G401.6 (cell line): ENCODE data around the gene CCSER1.
"Not testable (repeated sequence)": the region's sequence is repeated elsewhere in the genome, so short reads cannot be mapped to it uniquely, and the experiment has no call there.

Experiments
- FAIRE-seq: peaks from 2 replicates; lab custom pipeline; 2012; peaks lifted over from hg19 to GRCh38; lab: Jason Lieb, UNC

The CCSER1 gene

GRCh38 chr4:90445380-90445779, 318.2 kb downstream of the CCSER1 start:
- no peak for FAIRE-seq

- no peak for FAIRE-seq
These were observed 322.4 kb downstream of the CCSER1 start for GRCh38 chr4:90449626-90450025.

DNA sequence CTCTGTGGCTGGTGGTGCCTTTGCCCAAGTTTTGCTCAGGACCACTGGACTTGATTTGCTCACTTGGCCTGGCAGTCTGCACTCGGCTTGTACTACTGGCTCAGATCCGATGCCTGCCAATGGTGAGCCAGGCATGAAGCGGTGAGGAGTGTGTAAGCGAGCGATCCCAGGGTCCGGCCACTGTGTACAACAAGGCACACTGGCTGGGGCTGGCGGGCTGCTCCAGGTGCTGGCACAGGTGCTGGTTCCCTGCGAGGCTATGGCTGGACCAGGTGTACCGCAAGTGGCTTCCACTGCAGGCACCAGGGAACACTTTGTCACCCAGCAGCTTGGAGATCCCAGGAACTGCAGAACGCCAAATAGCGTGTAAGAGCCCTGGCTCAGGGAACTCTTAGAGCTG, 329.7 kb downstream of the CCSER1 start:
- FAIRE-seq, result no peak

GRCh38 chr4:90457817-90458216, 330.6 kb downstream of the CCSER1 start:
- FAIRE-seq, result no peak

DNA sequence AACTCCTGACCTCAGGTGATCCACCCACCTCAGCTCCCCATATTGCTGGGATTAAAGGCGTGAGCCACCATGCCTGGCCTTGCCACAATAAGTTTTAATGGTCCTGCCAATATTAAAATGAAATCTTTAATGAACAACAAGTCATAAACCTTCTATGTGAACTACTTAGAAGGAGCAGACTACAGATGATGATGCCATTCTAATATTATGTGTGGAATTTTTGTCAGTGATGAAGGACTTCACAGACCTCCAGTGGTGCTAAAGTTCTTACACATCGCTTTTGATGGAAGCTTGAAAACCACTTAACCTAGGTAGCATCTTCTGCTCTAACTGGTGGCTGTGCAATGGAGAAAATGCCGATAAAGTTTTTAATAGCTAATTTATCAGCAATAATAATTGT, 331.4 kb downstream of the CCSER1 start:
- FAIRE-seq, result no peak

DNA sequence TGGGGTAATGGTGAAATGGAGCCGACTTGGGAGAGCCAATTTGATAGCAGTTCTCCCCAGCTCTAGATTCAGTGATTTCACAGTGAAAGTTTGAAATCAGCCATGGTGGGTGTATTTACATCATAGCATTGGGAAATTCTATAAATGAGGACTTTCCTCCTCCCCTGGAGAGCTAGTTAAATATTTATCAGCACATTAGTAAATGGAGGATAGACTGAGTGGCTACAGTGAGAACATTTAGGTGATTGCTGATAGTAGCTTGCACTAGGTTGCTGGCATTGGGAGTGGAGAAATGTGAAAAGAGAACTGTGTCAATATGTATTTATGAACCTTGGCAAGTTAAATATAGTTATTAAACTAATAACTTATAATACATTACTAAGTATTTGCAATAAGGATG, 347.3 kb downstream of the CCSER1 start:
- no peak for FAIRE-seq

GRCh38 chr4:90476019-90476418, 348.8 kb downstream of the CCSER1 start:
- no peak for FAIRE-seq

DNA sequence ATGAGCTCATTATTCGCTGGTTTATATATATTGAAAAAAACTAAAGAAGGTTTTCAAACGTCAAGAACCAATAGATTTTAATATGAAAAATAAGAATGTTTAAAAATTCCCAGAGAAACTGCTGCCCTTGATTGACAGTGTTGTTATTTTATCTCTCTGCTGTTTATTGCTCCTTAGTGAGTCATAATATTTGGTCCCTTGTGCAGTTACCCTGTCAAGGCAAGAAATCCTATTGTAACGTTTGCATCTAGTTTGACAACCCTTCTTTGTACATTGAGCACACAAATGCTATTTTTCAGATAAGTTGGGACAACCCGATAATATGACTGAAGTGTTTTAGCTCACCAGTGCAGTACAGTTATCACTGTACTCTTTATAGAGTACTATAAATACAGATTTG, 349.4 kb downstream of the CCSER1 start:
- no peak for FAIRE-seq

GRCh38 chr4:90484894-90485293, 357.7 kb downstream of the CCSER1 start:
- not testable (repeated sequence) for FAIRE-seq

DNA sequence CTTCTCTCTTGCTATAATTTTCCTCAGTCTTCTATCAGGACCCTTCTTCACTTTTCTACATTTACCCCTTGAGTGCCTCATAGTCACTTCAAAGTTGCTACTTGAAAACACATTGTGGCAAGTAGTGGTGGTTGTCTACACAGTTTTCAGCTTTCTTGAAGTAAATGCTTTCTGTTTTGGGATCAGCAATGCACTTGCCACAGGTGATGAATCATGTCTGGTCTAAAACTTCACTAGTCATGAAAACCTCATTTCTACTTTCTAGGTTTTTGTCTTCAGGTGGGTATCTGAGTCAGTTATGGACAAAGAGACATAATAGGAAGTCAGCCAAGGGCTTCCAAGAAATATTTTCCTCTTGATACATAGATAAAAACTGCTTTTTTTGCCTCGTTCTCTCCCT, 359.2 kb downstream of the CCSER1 start:
- no peak for FAIRE-seq

DNA sequence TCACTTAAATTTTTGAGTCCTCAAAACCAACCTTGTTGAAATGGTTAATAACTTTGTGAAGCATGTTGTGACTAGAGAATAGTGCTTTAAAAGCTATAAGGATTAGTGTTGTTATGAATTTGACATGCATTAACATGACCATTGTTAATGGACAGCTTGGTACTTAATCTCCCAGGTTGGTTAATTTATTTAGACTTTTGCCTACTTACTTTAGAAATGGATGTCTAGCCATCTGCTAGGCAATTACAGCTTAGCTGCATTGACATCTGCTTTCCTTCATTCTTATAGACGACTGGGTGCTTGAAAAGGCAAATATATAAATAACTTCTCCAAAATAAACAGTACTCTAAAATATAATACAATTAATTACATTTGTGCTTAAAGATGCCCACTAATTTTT, 368.0 kb downstream of the CCSER1 start:
- no peak for FAIRE-seq

DNA sequence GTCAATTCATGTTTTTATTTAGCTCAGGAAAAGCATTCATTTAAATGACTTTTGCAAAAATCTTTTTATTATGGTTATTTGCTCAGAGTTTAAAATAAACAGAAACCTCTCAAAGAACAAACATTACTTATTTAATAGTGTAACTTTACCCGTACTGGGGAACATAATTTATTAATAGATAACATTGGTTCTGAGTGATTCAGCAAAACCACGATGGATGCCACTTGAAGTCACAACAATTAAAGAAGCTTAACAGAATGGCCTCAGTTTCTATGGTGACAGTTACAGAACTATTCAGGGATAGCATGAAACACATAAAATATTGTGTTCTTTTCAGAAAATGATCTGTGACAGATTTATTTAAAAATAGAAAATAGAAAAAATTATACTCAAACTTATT, 368.7 kb downstream of the CCSER1 start:
- no peak for FAIRE-seq

DNA sequence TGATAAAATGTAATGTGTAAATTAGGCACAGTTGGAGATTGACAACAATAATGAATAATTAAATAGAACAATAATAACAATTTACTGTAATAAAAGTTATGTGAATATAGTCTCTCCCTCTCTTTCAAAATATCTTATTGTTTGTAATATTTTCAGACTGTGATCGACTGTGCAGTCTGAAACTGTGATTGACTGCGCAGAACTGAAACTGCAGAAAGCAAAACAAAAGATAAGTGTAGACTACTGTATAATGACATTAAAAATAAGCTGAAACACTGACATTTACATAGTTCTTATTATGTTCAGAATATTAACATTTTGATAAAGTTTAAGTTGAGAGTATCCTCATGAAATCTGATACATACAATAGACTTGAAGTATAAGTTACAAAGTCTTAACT, 371.0 kb downstream of the CCSER1 start:
- no peak for FAIRE-seq

DNA sequence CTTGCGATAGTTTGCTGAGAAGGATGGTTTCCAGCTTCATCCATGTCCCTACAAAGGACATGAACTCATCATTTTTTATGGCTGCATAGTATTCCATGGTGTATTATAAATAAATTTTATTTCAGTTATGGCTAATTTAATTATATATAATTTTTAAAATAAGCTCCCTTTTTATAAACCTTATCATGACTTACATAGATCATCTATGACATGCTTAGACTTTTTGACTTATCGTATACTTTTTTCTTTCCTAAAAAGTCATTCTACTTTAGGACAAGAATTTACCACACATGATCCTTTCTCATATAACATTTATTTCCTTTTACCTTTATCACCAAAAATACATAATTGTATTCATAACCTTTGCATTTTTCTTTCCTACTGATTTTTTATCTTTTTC, 376.5 kb downstream of the CCSER1 start:
- peak; percentile 6 for FAIRE-seq

GRCh38 chr4:90515191-90515590, 388.0 kb downstream of the CCSER1 start:
- no peak for FAIRE-seq

DNA sequence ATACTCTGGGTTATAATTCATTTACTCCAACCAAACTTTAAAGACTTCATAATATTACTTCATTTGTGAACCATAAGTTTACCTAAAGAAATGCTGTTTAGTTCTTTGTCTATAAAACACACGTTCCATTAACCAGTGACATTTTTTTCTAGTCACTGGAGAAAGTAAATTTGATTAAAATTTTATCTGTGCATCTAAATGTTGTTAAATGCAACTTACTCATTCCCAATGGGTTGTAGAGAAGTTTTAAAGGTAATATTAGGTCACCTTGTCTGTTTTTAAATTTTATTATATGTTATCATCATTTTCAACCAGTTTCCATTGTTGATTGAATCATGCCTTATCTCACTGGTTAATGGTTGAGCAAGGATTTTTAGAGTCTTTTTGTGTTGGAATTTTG, 401.4 kb downstream of the CCSER1 start:
- no peak for FAIRE-seq

DNA sequence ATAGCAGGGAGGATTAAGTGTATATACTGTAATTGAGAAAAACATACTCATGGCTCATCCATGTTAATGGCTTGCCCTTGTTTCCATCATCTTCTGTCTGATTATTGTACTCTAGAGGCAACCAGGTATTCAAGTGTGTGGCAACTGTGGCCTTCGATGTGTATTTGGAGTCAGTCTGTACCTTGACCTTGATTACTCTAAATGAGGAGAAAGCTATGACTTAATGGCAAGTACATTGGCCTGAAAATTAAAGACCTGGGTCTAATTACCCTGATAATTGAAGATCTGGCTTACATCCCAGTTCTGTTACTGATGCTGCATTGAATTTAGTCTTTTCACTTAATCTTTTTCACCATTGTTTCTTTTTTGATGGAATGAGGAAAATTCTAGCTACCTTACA, 409.2 kb downstream of the CCSER1 start:
- no peak for FAIRE-seq

DNA sequence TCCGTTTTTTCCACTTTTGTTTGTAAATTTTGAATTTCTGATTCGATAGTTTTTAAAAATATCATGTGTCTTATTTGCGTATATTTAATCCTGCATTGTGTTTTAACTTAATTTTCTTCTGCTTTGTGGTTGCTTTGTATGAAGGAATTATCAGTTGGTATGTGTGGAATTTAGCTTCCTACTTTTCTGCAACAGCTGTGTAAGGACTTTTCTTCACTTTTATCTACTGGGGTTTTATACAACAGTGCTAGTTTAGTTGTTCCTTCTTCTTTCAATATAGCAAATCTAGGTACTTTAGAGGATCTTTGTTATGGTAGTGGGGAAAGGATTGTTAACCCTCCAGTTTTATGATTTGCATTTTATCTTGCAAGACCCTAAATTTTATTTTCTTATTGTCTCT, 410.3 kb downstream of the CCSER1 start:
- no peak for FAIRE-seq

- FAIRE-seq, result no peak
These were observed 413.3 kb downstream of the CCSER1 start for GRCh38 chr4:90540536-90540935.

GRCh38 chr4:90542216-90542615, 415.0 kb downstream of the CCSER1 start:
- FAIRE-seq, result no peak

DNA sequence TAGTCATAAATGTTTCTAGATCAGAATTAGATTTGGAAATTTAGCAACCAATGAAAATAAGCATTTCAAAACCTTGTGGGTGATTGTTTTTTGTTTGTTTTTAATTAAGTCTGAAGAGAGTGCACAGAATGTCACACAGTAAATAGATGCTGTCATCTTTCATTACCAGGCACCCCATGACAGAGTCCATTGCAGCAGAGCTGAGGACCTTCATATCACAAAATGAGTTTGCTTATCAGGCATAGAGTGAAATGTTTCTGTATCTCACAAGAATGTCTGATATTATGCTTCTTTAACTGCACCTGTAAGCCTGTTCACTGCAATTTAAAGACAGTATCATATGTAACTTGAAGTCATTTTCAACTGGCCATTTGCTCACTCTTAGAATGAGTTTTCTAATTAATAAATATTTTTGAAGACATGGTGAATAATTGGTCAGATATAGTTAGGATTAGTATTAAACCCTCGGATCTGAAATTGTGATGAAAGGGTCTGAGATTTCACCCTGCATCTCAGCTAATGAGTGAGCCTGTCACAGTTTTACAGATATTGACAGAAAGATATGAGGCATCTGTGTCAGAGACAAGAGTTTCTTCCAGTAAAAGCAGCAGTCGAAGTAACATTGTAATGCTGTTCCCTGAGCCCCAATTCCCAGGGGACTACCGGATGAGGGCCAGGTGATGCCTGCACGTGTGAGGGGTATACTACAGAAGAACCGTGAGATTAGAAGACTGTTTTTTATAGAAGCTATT, 416.4 kb downstream of the CCSER1 start:
- FAIRE-seq, result no peak

DNA sequence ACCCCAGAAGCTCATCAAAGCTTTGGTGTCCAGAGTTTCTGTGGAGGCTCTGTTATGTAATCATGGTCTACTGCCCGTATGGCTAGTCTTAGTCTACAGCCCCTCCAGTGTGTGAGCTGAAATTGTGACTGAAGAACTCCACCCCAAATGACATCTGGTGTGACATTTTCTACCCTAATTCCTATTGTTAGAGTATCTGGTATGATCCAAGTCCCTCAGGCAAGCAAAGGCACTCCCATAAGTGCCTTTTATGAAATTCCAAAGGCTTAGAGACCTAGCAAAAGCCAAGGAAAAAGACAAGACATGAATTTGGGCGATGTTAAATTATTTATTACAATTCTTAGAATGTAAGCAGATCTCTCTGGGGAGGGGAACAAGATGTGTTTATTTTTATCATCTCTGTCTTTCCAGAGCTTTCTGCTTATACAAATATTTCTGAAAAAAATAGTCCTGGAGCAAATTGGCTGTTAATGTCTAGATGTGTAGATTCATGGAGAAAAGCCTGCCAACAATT, 417.4 kb downstream of the CCSER1 start:
- FAIRE-seq, result no peak

DNA sequence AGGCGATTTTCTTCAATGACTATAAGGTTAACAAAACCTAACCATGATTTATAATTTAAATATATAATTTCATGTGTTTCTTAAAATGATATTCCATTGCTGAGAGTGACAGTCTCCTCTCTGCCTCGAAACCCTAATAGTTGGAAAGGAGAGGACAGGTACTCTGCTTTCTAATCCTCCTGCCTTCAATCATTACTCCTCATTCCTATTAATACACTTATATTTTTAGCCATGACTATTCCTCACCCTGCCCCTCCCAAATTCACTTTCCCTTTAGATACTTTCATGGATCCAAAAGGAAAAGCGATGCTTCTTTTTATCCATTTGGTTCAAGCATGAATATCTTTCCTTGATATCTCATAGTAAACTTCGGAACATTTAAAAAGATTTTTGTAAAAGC, 418.2 kb downstream of the CCSER1 start:
- no peak for FAIRE-seq

- FAIRE-seq, result no peak
These were observed 418.9 kb downstream of the CCSER1 start for GRCh38 chr4:90546114-90546513.

GRCh38 chr4:90570615-90571014, 443.4 kb downstream of the CCSER1 start:
- FAIRE-seq, result no peak
